Measurements from ENCODE around the gene GZF1.
"Not testable (repeated sequence)": the region's sequence is repeated elsewhere in the genome, so short reads cannot be mapped to it uniquely, and the experiment has no call there.

GZF1 gene

GRCh38 chr20:23347791-23348190 is 14.2 kb upstream of the GZF1 start:
- DNase-seq: no peak

GRCh38 chr20:23348510-23348909 is 13.5 kb upstream of the GZF1 start:
- not testable (repeated sequence) for DNase-seq

GRCh38 chr20:23349338-23350195 is 12.4 kb upstream of the GZF1 start:
- DNase-seq: peak; percentile 81

- DNase-seq: peak; percentile 98
These were observed 11.6 kb upstream of the GZF1 start, which contains the start of gene NXT1 for GRCh38 chr20:23350196-23350903. Gene NXT1, plus strand, starts transcription at chr20:23350791. Its CDS starts 3,251 bp downstream, at chr20:23354042.

GRCh38 chr20:23350904-23351838 is 10.8 kb upstream of the GZF1 start:
- peak; percentile 70 for DNase-seq

- no peak for DNase-seq
These were observed 5.8 kb upstream of the GZF1 start for GRCh38 chr20:23356203-23356602.

GRCh38 chr20:23357767-23358562 is 4.0 kb upstream of the GZF1 start:
- peak; percentile 100 for DNase-seq

GRCh38 chr20:23358563-23358906 is 3.4 kb upstream of the GZF1 start:
- DNase-seq: no peak

GRCh38 chr20:23358923-23359593 is 2.9 kb upstream of the GZF1 start:
- DNase-seq: no peak

- no peak for DNase-seq
These were observed 1.5 kb upstream of the GZF1 start for GRCh38 chr20:23360531-23360930.

GRCh38 chr20:23361119-23361475 is 885 bp upstream of the GZF1 start:
- no peak for DNase-seq

- peak; percentile 41 for DNase-seq
These were observed 642 bp downstream of the GZF1 start for GRCh38 chr20:23362392-23363256.

GRCh38 chr20:23363257-23363649 is 1.3 kb downstream of the GZF1 start:
- DNase-seq: no peak

GRCh38 chr20:23365390-23366165 is 3.6 kb downstream of the GZF1 start:
- DNase-seq: no peak

- DNase-seq: peak; percentile 62
These were observed 4.4 kb downstream of the GZF1 start for GRCh38 chr20:23366384-23366783.

GRCh38 chr20:23367770-23368169 is 5.8 kb downstream of the GZF1 start:
- peak; percentile 55 for DNase-seq

- no peak for DNase-seq
These were observed 6.5 kb downstream of the GZF1 start for GRCh38 chr20:23368316-23369071.

- DNase-seq: no peak
These were observed 7.3 kb downstream of the GZF1 start for GRCh38 chr20:23369072-23369823.
